Retina (tissue), 1 donor: ENCODE measurements around the gene NAPB.

Experiments
- DNase-seq: peaks from one replicate; pipeline ENCODE4 v3.0.0-alpha.2; 2016

NAPB gene

GRCh38 chr20:23403751-23404150, 17.5 kb downstream of the NAPB start:
- no peak for DNase-seq

- no peak for DNase-seq
Measured at GRCh38 chr20:23401051-23401450, 20.2 kb downstream of the NAPB start.

GRCh38 chr20:23399568-23400241, 21.6 kb downstream of the NAPB start:
- no peak for DNase-seq

GRCh38 chr20:23397961-23398360, 23.3 kb downstream of the NAPB start:
- DNase-seq, result no peak

- no peak for DNase-seq
Measured at GRCh38 chr20:23396950-23397627, 24.2 kb downstream of the NAPB start.

- no peak for DNase-seq
Measured at GRCh38 chr20:23393996-23394775, 27.1 kb downstream of the NAPB start.

- no peak for DNase-seq
Measured at GRCh38 chr20:23391707-23392310, 29.5 kb downstream of the NAPB start.

GRCh38 chr20:23390091-23390774, 31.1 kb downstream of the NAPB start:
- no peak for DNase-seq

GRCh38 chr20:23387118-23387443, 34.2 kb downstream of the NAPB start:
- DNase-seq, result no peak

GRCh38 chr20:23386304-23387117, 34.8 kb downstream of the NAPB start:
- no peak for DNase-seq

- no peak for DNase-seq
Measured at GRCh38 chr20:23381876-23382275, 39.4 kb downstream of the NAPB start.

- no peak for DNase-seq
Measured at GRCh38 chr20:23379772-23380171, 41.5 kb downstream of the NAPB start.

- DNase-seq, result no peak
Measured at GRCh38 chr20:23375827-23376226, 45.5 kb downstream of the NAPB start.

- no peak for DNase-seq
Measured at GRCh38 chr20:23374441-23374840, 46.8 kb downstream of the NAPB start.

- no peak for DNase-seq
Measured at GRCh38 chr20:23371496-23371895, 49.8 kb downstream of the NAPB start.

- no peak for DNase-seq
Measured at GRCh38 chr20:23370873-23371272, 50.4 kb downstream of the NAPB start.

- DNase-seq, result no peak
Measured at GRCh38 chr20:23370274-23370673, 51.0 kb downstream of the NAPB start.

GRCh38 chr20:23369072-23369823, 52.0 kb downstream of the NAPB start:
- no peak for DNase-seq

GRCh38 chr20:23368316-23369071, 52.8 kb downstream of the NAPB start:
- DNase-seq, result no peak

GRCh38 chr20:23367770-23368169, 53.5 kb downstream of the NAPB start:
- no peak for DNase-seq

GRCh38 chr20:23366384-23366783, 54.9 kb downstream of the NAPB start:
- DNase-seq, result no peak
